ENCODE data around the gene FOXK2.

DNA sequence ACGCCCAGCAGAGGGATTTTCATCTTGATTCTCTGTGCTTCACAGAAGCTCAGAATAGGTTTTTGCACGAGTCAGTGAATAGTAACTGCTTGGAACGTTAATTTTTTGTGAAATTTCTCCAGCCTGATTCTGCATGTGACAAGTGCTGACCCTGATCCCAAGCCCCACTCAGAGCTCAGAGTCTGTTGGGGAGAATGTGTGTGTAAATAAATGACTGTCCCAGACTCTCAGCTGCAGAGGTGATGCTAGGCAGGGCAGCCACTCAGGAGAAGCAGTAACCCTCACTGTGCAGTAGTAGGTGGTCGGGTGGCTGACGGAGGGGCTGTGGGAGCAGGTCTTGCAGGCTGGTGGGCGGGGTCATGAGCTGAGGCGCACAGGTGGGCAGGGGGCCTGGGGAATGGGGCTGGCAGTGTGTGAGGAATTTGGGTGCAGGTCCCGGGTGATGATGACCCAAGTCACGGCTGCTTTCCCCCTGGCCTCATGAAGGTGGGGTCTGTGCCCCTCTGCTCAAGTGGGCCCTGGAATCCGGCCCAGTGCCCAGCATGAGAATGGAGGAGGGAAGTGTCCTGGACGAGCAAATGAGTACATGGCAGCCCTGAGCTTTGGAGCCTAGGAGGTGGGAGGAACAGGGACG, 16.3 kb upstream of the FOXK2 start:
- TF ChIP-seq POLR2A (IDR thresholded peaks at IDR 0.05) = no peak
- TF ChIP-seq, protein P1, sequence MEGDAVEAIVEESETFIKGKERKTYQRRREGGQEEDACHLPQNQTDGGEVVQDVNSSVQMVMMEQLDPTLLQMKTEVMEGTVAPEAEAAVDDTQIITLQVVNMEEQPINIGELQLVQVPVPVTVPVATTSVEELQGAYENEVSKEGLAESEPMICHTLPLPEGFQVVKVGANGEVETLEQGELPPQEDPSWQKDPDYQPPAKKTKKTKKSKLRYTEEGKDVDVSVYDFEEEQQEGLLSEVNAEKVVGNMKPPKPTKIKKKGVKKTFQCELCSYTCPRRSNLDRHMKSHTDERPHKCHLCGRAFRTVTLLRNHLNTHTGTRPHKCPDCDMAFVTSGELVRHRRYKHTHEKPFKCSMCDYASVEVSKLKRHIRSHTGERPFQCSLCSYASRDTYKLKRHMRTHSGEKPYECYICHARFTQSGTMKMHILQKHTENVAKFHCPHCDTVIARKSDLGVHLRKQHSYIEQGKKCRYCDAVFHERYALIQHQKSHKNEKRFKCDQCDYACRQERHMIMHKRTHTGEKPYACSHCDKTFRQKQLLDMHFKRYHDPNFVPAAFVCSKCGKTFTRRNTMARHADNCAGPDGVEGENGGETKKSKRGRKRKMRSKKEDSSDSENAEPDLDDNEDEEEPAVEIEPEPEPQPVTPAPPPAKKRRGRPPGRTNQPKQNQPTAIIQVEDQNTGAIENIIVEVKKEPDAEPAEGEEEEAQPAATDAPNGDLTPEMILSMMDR (IDR thresholded peaks at IDR 0.05) = no peak

Measured in thyroid gland (tissue), 4 donors.